BJ (cell line): ENCODE measurements around the gene ZBTB38. TPM values are rescaled to one million over a fixed set of nuclear protein-coding genes. Genes with fewer than 3 reads are reported as not detected.

Experiments
- CTCF ChIA-PET: fragments of 350-600 bp; formaldehyde crosslinking; extraction: SDS; loops from one replicate; lab custom pipeline; 2021; ENCODE audit warnings: antibody characterized with exemption, inconsistent platforms; lab: Yijun Ruan, JAX
- POLR2A ChIA-PET: fragments of 300-600 bp; sonication (Branson Sonifier 250); formaldehyde crosslinking; extraction: SDS; loops from one replicate; lab custom pipeline; 2021; ENCODE audit warnings: antibody characterized with exemption; lab: Charles Lee
- DNase-seq: peaks from one replicate; pipeline ENCODE4 v3.0.0-alpha.2; 2011; ENCODE audit warnings: low read depth
- H3K27me3 ChIP-seq: 2 replicates; pipeline ENCODE4 v1.6.0; 2011; ENCODE audit warnings: low read length; ENCODE audit not compliant: control insufficient read depth, insufficient read depth
- H3K36me3 ChIP-seq: 2 replicates; pipeline ENCODE4 v1.5.1; 2011; ENCODE audit warnings: low read length; ENCODE audit not compliant: control insufficient read depth, insufficient read depth
- H3K4me3 ChIP-seq: 2 replicates; pipeline ENCODE4 v1.5.1; 2011; ENCODE audit warnings: low read depth, mild to moderate bottlenecking, control low read depth, low read length
- CTCF ChIP-seq: IDR thresholded peaks from 2 replicates; pipeline ENCODE4 v1.5.1; 2011; ENCODE audit warnings: low read depth, mild to moderate bottlenecking, control low read depth, inconsistent platforms, low read length, moderate library complexity; ENCODE audit not compliant: insufficient read depth
- polyA plus RNA-seq: library from polyadenylated mRNA; depleted of rRNA; stranded (reverse); fragments of >200 nt; gene quantifications from 2 replicates; pipeline ENCODE4 v1.2.3, GENCODE V29; 2011

Gene ZBTB38
- polyA plus RNA-seq, 1 experiment: 62.0 TPM

- Histone ChIP-seq H3K36me3 (no peaks in the 10 kb centered on the region), H3K4me3 (no peak overlapping the region), H3K27me3 (no peaks in the 10 kb centered on the region)
- ChIA-PET CTCF (no interaction called here), POLR2A (no interaction called here)
- TF ChIP-seq CTCF: no peak
- DNase-seq: no peak
Measured at GRCh38 chr3:141341536-141341935, 26.8 kb upstream of the ZBTB38 start.

- Histone ChIP-seq H3K4me3 (no peak overlapping the region), H3K36me3 (no peaks in the 10 kb centered on the region), H3K27me3 (no peaks in the 10 kb centered on the region)
- TF ChIP-seq CTCF: no peak
- CTCF ChIA-PET: interaction anchor here (1.1 kb wide), 1 partner anchor 110 kb away, joined by 5 read pairs; no protein-coding TSS in a partner anchor
- DNase-seq: no peak
- POLR2A ChIA-PET: no interaction called here
Measured at GRCh38 chr3:141342386-141342785, 25.9 kb upstream of the ZBTB38 start.

- ChIA-PET CTCF (interaction anchor here (1.0 to 1.1 kb wide), 2 partner anchors 32 to 109 kb away, joined by 3 to 5 read pairs; no protein-coding TSS in a partner anchor), POLR2A (interaction anchor here (0.6 kb wide), 1 partner anchor 85 kb away, joined by 3 read pairs; no protein-coding TSS in a partner anchor)
- Histone ChIP-seq H3K27me3 (no peaks in the 10 kb centered on the region), H3K4me3 (no peak overlapping the region), H3K36me3 (no peaks in the 10 kb centered on the region)
- no peak for DNase-seq
- TF ChIP-seq CTCF: no peak
Measured at GRCh38 chr3:141343077-141343476, 25.2 kb upstream of the ZBTB38 start.

- H3K36me3 ChIP-seq: no peaks in the 10 kb centered on the region
- ChIA-PET POLR2A (no interaction called here), CTCF (interaction anchor here (0.6 to 1.0 kb wide), 2 partner anchors 16 to 32 kb away, joined by 3 to 4 read pairs; no protein-coding TSS in a partner anchor)
- no peak for DNase-seq
- no peaks in the 10 kb centered on the region for H3K27me3 ChIP-seq
- no peak for TF ChIP-seq CTCF
- no peak overlapping the region for H3K4me3 ChIP-seq
Measured at GRCh38 chr3:141343865-141344271, 24.4 kb upstream of the ZBTB38 start.

- CTCF ChIA-PET: interaction anchor here (0.6 to 3.0 kb wide), 7 partner anchors 8 to 251 kb away, joined by 3 to 15 read pairs (median 3); partner anchors contain the start of gene PXYLP1
- TF ChIP-seq CTCF: no peak
- no peak for DNase-seq
- no peak overlapping the region for H3K4me3 ChIP-seq
- H3K27me3 ChIP-seq: no peaks in the 10 kb centered on the region
- no peaks in the 10 kb centered on the region for H3K36me3 ChIP-seq
- POLR2A ChIA-PET: no interaction called here
Measured at GRCh38 chr3:141345528-141345927, 22.8 kb upstream of the ZBTB38 start.
